Esophagus (tissue), 2 donors: ENCODE measurements around the gene APEX1. TPM values are rescaled to one million over a fixed set of nuclear protein-coding genes. Genes with fewer than 3 reads are reported as not detected.
"Not testable (repeated sequence)": the region's sequence is repeated elsewhere in the genome, so short reads cannot be mapped to it uniquely, and the experiment has no call there.

Source experiments
- H3K27ac ChIP-seq, 2 donors: one replicate each; pipeline ENCODE4 v1.5.1; 2013; ENCODE audit warnings: low read depth in 2 of 2, mild to moderate bottlenecking in 2 of 2, inconsistent platforms in 1 of 2, low read length in 1 of 2, moderate library complexity in 1 of 2
- H3K27me3 ChIP-seq, 2 donors: one replicate each; pipeline ENCODE4 v1.6.1; 2013; ENCODE audit warnings: low read length in 2 of 2, control low read depth in 1 of 2, mild to moderate bottlenecking in 1 of 2; ENCODE audit not compliant: insufficient read depth in 2 of 2, control insufficient read depth in 1 of 2
- H3K36me3 ChIP-seq, 2 donors: one replicate each; pipeline ENCODE4 v1.6.1; 2013; ENCODE audit warnings: low read length in 1 of 2; ENCODE audit not compliant: control insufficient read depth in 2 of 2, insufficient read depth in 2 of 2
- H3K4me1 ChIP-seq, 2 donors: one replicate each; pipeline ENCODE4 v1.6.1; 2013; ENCODE audit warnings: low read length in 1 of 2; ENCODE audit not compliant: control insufficient read depth in 2 of 2, insufficient read depth in 2 of 2
- H3K4me3 ChIP-seq, 2 donors: one replicate each; pipeline ENCODE4 v1.5.1; 2013; ENCODE audit warnings: low read length in 2 of 2, mild to moderate bottlenecking in 2 of 2, low read depth in 1 of 2, moderate library complexity in 1 of 2
- H3K9me3 ChIP-seq, 2 donors: one replicate each; pipeline ENCODE4 v1.6.1; 2013; ENCODE audit warnings: mild to moderate bottlenecking in 2 of 2, low read depth in 1 of 2, low read length in 1 of 2, moderate library complexity in 1 of 2; ENCODE audit not compliant: control insufficient read depth in 2 of 2, insufficient read depth in 1 of 2
- WGBS, 2 donors: extraction: QIAGEN DNeasy Blood & Tissue Kit; methylation state at CpG; one replicate each; pipeline ENCODE4 v1.1.7; 2013; 5-methylcytosine and 5-hydroxymethylcytosine counted together
- polyA plus RNA-seq, 2 donors: library from polyadenylated mRNA; stranded (reverse); fragments of 200-250 nt; gene quantifications; one replicate each; pipeline ENCODE4 v1.2.3, GENCODE V29; 2013
- donor health status: healthy with polysubstance abuse.
- donor health status: Bipolar disorder and iron deficiency.

APEX1 gene
- polyA plus RNA-seq, 2 donors, result 70.6 to 115 TPM

GRCh38 chr14:20452831-20453230, 2.2 kb upstream of the APEX1 start:
- not testable (repeated sequence) for H3K4me1 ChIP-seq, H3K27ac ChIP-seq, H3K9me3 ChIP-seq, H3K4me3 ChIP-seq, H3K27me3 ChIP-seq
- 90 to 93% methylated on average over 8 of the region's 8 CpGs for WGBS, 2 donors
- peaks cover 18 to 21% of the 10 kb centered on the region in 2 donors for H3K36me3 ChIP-seq

- peaks cover 21 to 27% of the 10 kb centered on the region in 2 donors for H3K36me3 ChIP-seq
- H3K27me3 ChIP-seq, result no peaks in the 10 kb centered on the region
- WGBS, 2 donors, result 1% methylated on average over 39 of the region's 39 CpGs
- H3K9me3 ChIP-seq, result no peaks in the 10 kb centered on the region
- H3K4me1 ChIP-seq, result peaks cover 0 to 7% of the 10 kb centered on the region in 2 donors
- H3K27ac ChIP-seq, result peak overlapping the region; percentile 96 to 99
- H3K4me3 ChIP-seq, result peak overlapping the region; percentile 93 to 95
Observed at GRCh38 chr14:20455355-20456300, 602 bp downstream of the APEX1 start.

- Histone ChIP-seq H3K27me3 (no peaks in the 10 kb centered on the region), H3K4me3 (no peak overlapping the region), H3K4me1 (peaks cover 0 to 7% of the 10 kb centered on the region in 2 donors), H3K27ac (no peak overlapping the region), H3K9me3 (no peaks in the 10 kb centered on the region), H3K36me3 (peaks cover 18 to 24% of the 10 kb centered on the region in 2 donors)
- WGBS, 2 donors, result 76 to 78% methylated on average over 13 of the region's 13 CpGs
Observed at GRCh38 chr14:20456971-20457370, 1.9 kb downstream of the APEX1 start.

- H3K36me3 ChIP-seq, result peaks cover 15 to 21% of the 10 kb centered on the region in 2 donors
- H3K27me3 ChIP-seq, result no peaks in the 10 kb centered on the region
- WGBS, 2 donors, result 61 to 65% methylated on average over 8 of the region's 8 CpGs
- H3K4me1 ChIP-seq, result peaks cover 0 to 7% of the 10 kb centered on the region in 2 donors
- no peak overlapping the region for H3K27ac ChIP-seq
- no peaks in the 10 kb centered on the region for H3K9me3 ChIP-seq
- H3K4me3 ChIP-seq, result no peak overlapping the region
Observed at GRCh38 chr14:20458031-20458789, 3.2 kb downstream of the APEX1 start.

- Histone ChIP-seq H3K27me3 (no peaks in the 10 kb centered on the region), H3K27ac (peak overlapping the region; percentile 98 to 99), H3K9me3 (no peaks in the 10 kb centered on the region), H3K4me3 (peak overlapping the region; percentile 78 to 97), H3K36me3 (peaks cover 15 to 21% of the 10 kb centered on the region in 2 donors), H3K4me1 (peaks cover 0 to 2% of the 10 kb centered on the region in 2 donors)
- 4 to 6% methylated on average over 31 to 32 of the region's 32 CpGs for WGBS, 2 donors
Observed at GRCh38 chr14:20460458-20461224, 5.6 kb downstream of the APEX1 start.

- no peaks in the 10 kb centered on the region for H3K9me3 ChIP-seq
- peak within 1 kb of the TSS; percentile 78 to 97 for H3K4me3 ChIP-seq
- WGBS, 2 donors, result 0 to 1% methylated on average over 61 to 67 of the region's 67 CpGs
- H3K27ac ChIP-seq, result peak within 1 kb of the TSS; percentile 98 to 99
- H3K36me3 ChIP-seq, result peaks cover 15 to 21% of the 10 kb centered on the region in 2 donors
- peaks cover 0 to 2% of the 10 kb centered on the region in 2 donors for H3K4me1 ChIP-seq
- H3K27me3 ChIP-seq, result no peaks in the 10 kb centered on the region
Observed at GRCh38 chr14:20461225-20462141, 6.5 kb downstream of the APEX1 start, which contains the start of gene PIP4P1. Gene PIP4P1 (minus strand): TSS chr14:20461434. CDS start chr14:20461325, 109 bp downstream.

GRCh38 chr14:20468764-20469241, 13.8 kb downstream of the APEX1 start:
- Histone ChIP-seq H3K4me3 (peak overlapping the region; percentile 82 to 88), H3K4me1 (no peaks in the 10 kb centered on the region), H3K27me3 (no peaks in the 10 kb centered on the region), H3K9me3 (no peaks in the 10 kb centered on the region), H3K27ac (peak overlapping the region; percentile 93 to 98), H3K36me3 (peaks cover 0 to 4% of the 10 kb centered on the region in 2 donors)
- whole genome bisulfite sequencing, 2 donors, result 25 to 26% methylated on average over 16 of the region's 16 CpGs

- H3K36me3 ChIP-seq, result peaks cover 0 to 4% of the 10 kb centered on the region in 2 donors
- WGBS, 2 donors, result 0 to 1% methylated on average over 40 of the region's 40 CpGs
- peak within 1 kb of the TSS; percentile 93 to 98 for H3K27ac ChIP-seq
Observed at GRCh38 chr14:20469242-20469889, 14.3 kb downstream of the APEX1 start, which contains the start of gene PNP. Gene PNP (plus strand): TSS chr14:20469406. CDS start chr14:20469525, 119 bp downstream.

More at GRCh38 chr14:20469242-20469889, 14.3 kb downstream of the APEX1 start, which contains the start of gene PNP:
- H3K9me3 ChIP-seq, result no peaks in the 10 kb centered on the region
- H3K27me3 ChIP-seq, result no peaks in the 10 kb centered on the region
- H3K4me1 ChIP-seq, result no peaks in the 10 kb centered on the region
- H3K4me3 ChIP-seq, result peak within 1 kb of the TSS; percentile 82 to 88
